ENCODE measurements around the gene LXN. TPM values are rescaled to one million over a fixed set of nuclear protein-coding genes. Genes with fewer than 3 reads are reported as not detected.

Gene LXN
- polyA plus RNA-seq, 4 donors = 27.5 to 32.8 (median 29.6) TPM

- DNase-seq (ENCODE audit: low read depth in 4 of 4, low spot score in 3 of 4) = peak in 1 of 4 donors; percentile 5
Observed at GRCh38 chr3:158671821-158672214, 630 bp downstream of the LXN start.

- DNase-seq (ENCODE audit: low read depth in 4 of 4, low spot score in 3 of 4) = no peak
Observed at GRCh38 chr3:158668506-158668905, 3.9 kb downstream of the LXN start.

DNA sequence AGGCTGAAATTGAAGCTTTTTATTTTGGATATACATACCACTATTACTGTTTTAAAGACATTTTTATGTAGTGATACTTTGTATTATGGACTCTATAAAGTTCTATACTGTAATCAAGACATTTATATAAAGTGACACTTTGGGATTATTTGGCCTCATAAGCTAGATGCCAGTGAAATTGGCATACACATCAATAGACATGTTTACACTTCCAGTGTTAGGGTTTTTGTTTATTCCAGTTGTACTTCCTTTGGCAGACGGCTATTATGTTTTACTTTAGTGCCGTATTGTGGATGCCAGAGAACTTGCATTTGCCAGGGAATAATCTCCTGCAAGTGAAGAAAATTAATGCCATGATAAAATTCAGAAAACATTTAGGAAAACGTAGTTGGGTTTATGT, 6.0 kb downstream of the LXN start:
- no peak for DNase-seq (ENCODE audit: low read depth in 4 of 4, low spot score in 3 of 4)

DNA sequence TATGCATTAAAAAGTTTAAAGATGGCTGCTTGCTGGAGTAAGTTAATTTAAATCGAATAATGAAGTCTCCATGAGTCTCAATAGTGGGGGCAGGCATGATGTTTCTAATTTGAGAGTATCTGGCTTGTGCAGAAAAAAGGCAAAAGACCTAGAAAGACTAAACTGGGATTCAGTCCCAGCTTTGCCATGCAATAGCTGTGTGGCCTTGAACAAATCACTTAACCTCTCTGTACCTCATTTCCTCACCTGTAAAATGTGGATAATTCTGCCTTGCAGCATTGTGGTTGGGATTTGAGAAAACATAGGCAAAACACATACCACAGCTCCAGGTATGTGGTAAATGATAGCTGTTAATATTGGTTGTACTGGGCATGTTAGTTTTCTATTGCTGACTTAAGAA, 8.6 kb downstream of the LXN start:
- DNase-seq (ENCODE audit: low read depth in 4 of 4, low spot score in 3 of 4) = no peak

GRCh38 chr3:158663246-158663645, 9.2 kb downstream of the LXN start:
- no peak for DNase-seq (ENCODE audit: low read depth in 4 of 4, low spot score in 3 of 4)

DNA sequence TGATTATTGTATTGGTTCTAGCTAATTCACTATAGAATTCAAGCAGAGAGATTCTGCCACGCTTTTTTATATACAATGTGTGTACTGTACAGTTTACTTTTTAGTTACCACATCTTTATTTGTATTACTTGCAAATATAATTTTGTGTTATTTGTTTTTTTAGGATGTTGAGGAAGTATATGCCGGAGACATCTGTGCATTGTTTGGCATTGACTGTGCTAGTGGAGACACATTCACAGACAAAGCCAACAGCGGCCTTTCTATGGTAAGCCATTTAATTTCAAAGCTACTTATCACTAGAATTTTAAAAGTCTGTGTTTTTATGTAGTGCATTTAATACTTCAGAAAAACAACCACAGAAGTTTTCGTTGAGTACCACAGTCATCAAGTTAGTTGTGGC, 11.7 kb downstream of the LXN start:
- DNase-seq (ENCODE audit: low read depth in 4 of 4, low spot score in 3 of 4) = no peak

GRCh38 chr3:158659454-158660237, 12.8 kb downstream of the LXN start:
- DNase-seq (ENCODE audit: low read depth in 4 of 4, low spot score in 3 of 4) = peak in 2 of 4 donors; percentile 36 to 42

DNA sequence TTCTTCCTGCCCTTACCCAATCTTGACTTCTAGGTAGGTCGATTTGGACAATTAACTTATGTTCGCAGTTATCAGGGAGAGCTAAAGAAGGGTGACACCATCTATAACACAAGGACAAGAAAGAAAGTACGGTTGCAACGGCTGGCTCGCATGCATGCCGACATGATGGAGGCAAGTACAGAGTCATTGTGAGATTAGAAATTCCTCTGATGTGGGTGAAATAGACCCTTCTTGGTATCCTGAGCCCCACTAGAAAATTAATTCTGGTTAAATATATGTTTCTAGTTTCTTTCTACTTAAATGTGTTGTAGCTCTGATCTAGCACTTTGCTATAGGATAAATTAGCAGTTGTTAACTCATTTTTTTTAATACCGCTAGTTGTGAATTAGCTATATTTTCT, 13.6 kb downstream of the LXN start:
- DNase-seq (ENCODE audit: low read depth in 4 of 4, low spot score in 3 of 4) = no peak

DNA sequence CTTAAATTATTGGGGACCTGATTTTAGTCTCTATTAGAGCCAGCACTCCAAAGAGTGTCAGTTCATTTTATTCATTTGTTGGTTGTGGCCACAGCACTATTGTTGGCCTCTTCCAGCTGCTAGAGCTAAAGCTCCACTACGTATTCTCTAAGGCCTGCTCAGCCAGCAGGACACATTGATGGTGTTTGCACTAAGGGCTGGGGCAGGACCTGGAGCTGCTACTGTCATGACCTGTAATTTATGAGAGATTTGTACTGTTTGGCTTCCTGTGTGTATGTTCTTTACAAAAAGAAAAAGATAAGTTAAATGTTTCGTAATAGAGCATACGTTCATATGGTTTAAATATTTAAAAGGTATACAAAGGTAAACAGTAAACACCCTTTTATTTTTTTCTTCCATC, 20.0 kb downstream of the LXN start:
- no peak for DNase-seq (ENCODE audit: low read depth in 4 of 4, low spot score in 3 of 4)

- no peak for DNase-seq (ENCODE audit: low read depth in 4 of 4, low spot score in 3 of 4)
Observed at GRCh38 chr3:158651192-158651591, 21.3 kb downstream of the LXN start.

- no peak for DNase-seq (ENCODE audit: low read depth in 4 of 4, low spot score in 3 of 4)
Observed at GRCh38 chr3:158649791-158650190, 22.7 kb downstream of the LXN start.

DNA sequence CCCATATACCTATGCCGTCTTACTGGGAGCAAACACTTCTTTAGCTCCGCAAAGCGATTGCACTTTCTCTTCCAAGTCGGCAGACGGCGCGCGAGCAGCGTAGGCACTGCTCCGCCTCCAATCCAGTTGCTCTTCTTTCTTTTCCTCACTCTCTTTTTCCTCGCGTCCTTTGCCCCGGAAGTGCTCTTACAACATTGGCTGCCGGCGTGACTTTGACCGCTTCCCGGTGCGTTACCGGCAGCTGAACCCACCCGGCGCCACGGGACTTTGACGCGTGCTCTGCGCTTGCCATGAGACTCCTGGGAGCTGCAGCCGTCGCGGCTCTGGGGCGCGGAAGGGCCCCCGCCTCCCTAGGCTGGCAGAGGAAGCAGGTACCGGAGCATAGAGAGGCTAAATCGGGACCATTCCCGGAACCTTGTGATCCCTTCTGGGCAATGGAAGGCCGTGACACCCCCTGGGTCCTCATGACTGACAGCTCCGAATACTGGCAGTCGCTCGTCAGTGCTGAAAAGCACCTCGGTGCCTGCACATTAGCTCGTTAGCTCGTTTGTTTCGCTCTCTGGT, 28.0 kb downstream of the LXN start, which contains the start of gene GFM1:
Gene GFM1 (plus strand): TSS at position 183 of the 564 bp plus-strand sequence. CDS start 108 bp downstream, at position 291.
- peak; percentile 81 to 92 (median 86) for DNase-seq (ENCODE audit: low read depth in 4 of 4, low spot score in 3 of 4)

DNA sequence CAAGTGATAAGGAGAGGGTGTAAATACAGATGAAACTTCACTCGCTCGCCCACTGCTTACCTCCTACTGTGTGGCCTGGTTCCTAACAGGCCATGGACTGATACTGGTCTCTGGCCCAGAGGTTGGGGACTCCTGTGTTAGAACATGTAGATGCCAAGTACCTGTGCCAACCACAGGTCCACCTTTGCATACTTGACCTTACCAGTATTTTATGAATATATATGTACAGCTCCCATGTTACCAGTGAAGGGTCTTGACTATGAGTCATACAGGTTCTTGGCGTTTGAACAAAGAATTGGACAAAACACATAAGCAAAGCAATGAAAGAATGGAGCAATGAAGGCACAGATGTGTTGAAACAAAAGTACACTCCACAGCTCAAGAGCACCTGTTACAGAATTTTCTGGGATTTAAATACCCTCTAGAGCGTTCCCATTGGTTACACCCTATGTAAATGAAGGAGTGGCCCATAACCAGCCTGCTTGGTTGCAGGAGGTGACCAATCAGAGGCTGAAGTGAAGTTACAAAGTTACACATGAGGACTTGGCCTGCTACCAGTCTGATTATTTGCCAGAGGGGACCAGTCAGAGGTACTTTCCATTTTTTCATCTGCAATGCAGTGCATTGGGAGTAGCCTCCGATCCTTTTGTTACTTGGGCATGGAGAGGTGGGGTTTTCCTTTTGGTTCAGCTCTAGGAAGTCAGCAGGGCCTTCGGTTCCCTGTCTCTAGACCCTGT, 29.8 kb downstream of the LXN start:
- no peak for DNase-seq (ENCODE audit: low read depth in 4 of 4, low spot score in 3 of 4)

GRCh38 chr3:158642005-158642404, 30.4 kb downstream of the LXN start:
- no peak for DNase-seq (ENCODE audit: low read depth in 4 of 4, low spot score in 3 of 4)

DNA sequence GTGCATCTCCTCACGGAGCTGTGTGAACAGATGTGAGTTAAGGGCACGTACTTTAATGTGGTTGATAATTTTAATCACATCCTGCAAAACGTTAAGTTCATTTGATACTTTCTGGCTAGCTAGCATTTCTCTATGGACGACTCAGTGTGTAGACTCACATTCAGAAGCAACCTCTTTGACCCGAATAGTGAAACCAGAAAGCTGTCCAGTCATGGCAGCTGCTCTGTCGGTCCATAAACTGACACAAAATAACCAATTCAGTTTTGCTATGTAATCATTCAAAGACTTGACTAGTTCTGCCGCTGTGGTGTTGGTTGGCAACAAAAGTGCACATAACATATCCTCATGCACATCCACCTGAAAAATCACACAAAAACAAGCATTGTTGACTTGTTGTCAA, 31.8 kb downstream of the LXN start:
- DNase-seq (ENCODE audit: low read depth in 4 of 4, low spot score in 3 of 4) = no peak

DNA sequence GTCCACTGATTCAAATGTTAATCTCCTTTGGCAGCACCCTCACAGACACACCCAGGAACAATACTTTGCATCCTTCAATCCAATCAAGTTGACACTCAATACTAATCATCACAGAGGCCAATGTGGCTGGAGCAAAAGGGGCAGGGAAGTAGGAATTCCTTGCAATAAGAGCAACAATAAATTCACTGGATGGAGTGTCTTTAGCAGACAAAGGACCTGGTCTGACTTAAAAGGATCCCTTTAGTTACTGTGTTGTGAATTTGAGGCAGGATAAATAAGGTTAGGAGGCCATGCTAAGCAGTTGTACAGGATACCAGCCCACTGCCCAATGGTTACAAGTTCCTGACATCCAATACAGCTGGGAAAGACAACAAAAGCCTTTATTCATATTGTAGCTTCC, 40.5 kb downstream of the LXN start:
- no peak for DNase-seq (ENCODE audit: low read depth in 4 of 4, low spot score in 3 of 4)

GRCh38 chr3:158625881-158626280, 46.6 kb downstream of the LXN start:
- no peak for DNase-seq (ENCODE audit: low read depth in 4 of 4, low spot score in 3 of 4)

- DNase-seq (ENCODE audit: low read depth in 4 of 4, low spot score in 3 of 4) = no peak
Observed at GRCh38 chr3:158617982-158618875, 54.2 kb downstream of the LXN start.

Data from left renal pelvis (tissue), 4 donors.